Epithelial cell of esophagus (primary cell): ENCODE results near the gene TMEM242.
"Not testable (repeated sequence)": the region's sequence is repeated elsewhere in the genome, so short reads cannot be mapped to it uniquely, and the experiment has no call there.

Source experiments
- DNase-seq: peaks from one replicate; pipeline ENCODE4 v3.0.0; 2010; ENCODE audit warnings: low read depth
- H3K4me3 ChIP-seq: 2 replicates; pipeline ENCODE4 v1.5.1; 2011; ENCODE audit warnings: mild to moderate bottlenecking, low read length, control low read depth
- CTCF ChIP-seq: IDR thresholded peaks from 2 replicates; pipeline ENCODE4 v1.5.1; 2011; ENCODE audit warnings: low read depth, mild to moderate bottlenecking, low read length, control low read depth, inconsistent platforms; ENCODE audit not compliant: insufficient read depth; ENCODE audit errors: missing control alignments

TMEM242 gene

GRCh38 chr6:157361886-157362285, 38.6 kb upstream of the TMEM242 start:
- no peak for TF ChIP-seq CTCF
- no peak overlapping the region for H3K4me3 ChIP-seq
- DNase-seq: no peak

- DNase-seq: no peak
- H3K4me3 ChIP-seq: no peak overlapping the region
- no peak for TF ChIP-seq CTCF
These were observed 35.0 kb upstream of the TMEM242 start for GRCh38 chr6:157358287-157358686.

- no peak for DNase-seq
- H3K4me3 ChIP-seq: no peak overlapping the region
- no peak for TF ChIP-seq CTCF
These were observed 23.1 kb upstream of the TMEM242 start for GRCh38 chr6:157346373-157346772.

- no peak overlapping the region for H3K4me3 ChIP-seq
- peak; percentile 34 for DNase-seq
- TF ChIP-seq CTCF: no peak
These were observed 20.4 kb upstream of the TMEM242 start for GRCh38 chr6:157343732-157344131.

- DNase-seq: no peak
- TF ChIP-seq CTCF: no peak
- H3K4me3 ChIP-seq: no peak overlapping the region
These were observed 16.1 kb upstream of the TMEM242 start for GRCh38 chr6:157339432-157339831.

GRCh38 chr6:157337751-157338150, 14.4 kb upstream of the TMEM242 start:
- DNase-seq: no peak
- no peak overlapping the region for H3K4me3 ChIP-seq
- TF ChIP-seq CTCF: no peak

- not testable (repeated sequence) for H3K4me3 ChIP-seq, DNase-seq
These were observed 14.0 kb upstream of the TMEM242 start for GRCh38 chr6:157337276-157337675.

GRCh38 chr6:157335829-157336228, 12.5 kb upstream of the TMEM242 start:
- no peak overlapping the region for H3K4me3 ChIP-seq
- TF ChIP-seq CTCF: no peak
- DNase-seq: no peak
